ENCODE data around the gene PAF1.

DNA sequence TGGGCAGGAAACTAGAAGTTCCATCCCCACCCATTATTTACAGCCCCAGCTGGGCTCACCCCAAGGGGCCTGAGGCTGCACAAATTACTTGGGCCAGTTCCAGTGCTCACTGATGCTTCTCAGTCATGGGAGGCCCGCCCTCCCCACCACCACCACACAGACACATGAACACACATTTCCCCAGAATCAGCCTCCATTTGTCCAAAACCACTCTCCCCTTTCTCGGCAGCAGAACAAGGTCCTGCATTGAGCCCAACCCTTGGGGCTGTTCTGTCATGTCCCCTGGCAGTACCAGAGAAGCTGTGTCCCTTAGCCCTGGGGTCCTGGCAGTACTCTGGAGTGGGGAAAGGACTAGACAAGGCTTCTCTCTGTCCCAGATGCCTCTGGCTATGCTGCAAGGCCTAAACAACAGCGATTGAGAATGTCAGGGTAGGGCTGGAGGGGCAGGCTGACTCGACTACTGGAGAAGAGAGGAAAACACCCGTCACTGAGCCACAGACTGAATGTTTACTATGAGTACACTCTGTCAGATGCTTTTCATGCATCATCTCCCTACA is 26.9 kb downstream of the PAF1 start:
- no peak for TF ChIP-seq POLR2A (IDR thresholded peaks at IDR 0.05; ENCODE audit: low read length)
- TF ChIP-seq GATA1 (IDR thresholded peaks at IDR 0.05; ENCODE audit: low read depth, low read length) = no peak
